Activated CD4-positive, alpha-beta T cell treated with anti-CD3 and anti-CD28 coated beads, Interleukin-2, amount 10 ng/mL, durations not matched to agents 7 days and 5 days (primary cell): ENCODE results near the gene FBXO39. TPM values are rescaled to one million over a fixed set of nuclear protein-coding genes. Genes with fewer than 3 reads are reported as not detected.

Experiments
- CTCF ChIA-PET: fragments of 350-600 bp; sonication (Branson Sonifier 250); formaldehyde crosslinking; loops from one replicate; lab custom pipeline; 2021; ENCODE audit warnings: antibody characterized with exemption; lab: Charles Lee
- POLR2A ChIA-PET: fragments of 350-600 bp; sonication (Branson Sonifier 250); formaldehyde crosslinking; loops from one replicate; lab custom pipeline; 2021; ENCODE audit warnings: antibody characterized with exemption; lab: Charles Lee
- DNase-seq: peaks from one replicate; pipeline ENCODE4 v3.0.0-alpha.2; 2020
- H3K27ac Mint-ChIP-seq: one replicate; pipeline ENCODE4 v1.8.0; 2021; ENCODE audit warnings: mild to moderate bottlenecking, moderate library complexity, mixed read lengths
- H3K27me3 Mint-ChIP-seq: one replicate; pipeline ENCODE4 v1.8.0; 2021; ENCODE audit warnings: mixed read lengths
- H3K36me3 Mint-ChIP-seq: one replicate; pipeline ENCODE4 v1.8.0; 2021; ENCODE audit warnings: low read depth, mixed read lengths
- H3K4me1 Mint-ChIP-seq: one replicate; pipeline ENCODE4 v1.8.0; 2021; ENCODE audit warnings: mixed read lengths
- H3K4me3 Mint-ChIP-seq: one replicate; pipeline ENCODE4 v1.8.0; 2021; ENCODE audit warnings: mild to moderate bottlenecking, moderate library complexity, mixed read lengths
- H3K9me3 Mint-ChIP-seq: one replicate; pipeline ENCODE4 v1.8.0; 2021; ENCODE audit warnings: mixed read lengths
- total RNA-seq, 2 experiments: library from RNA; stranded (reverse); gene quantifications; one replicate each; pipeline ENCODE4 v1.2.3, GENCODE V29; 2021

Gene FBXO39
- total RNA-seq, 2 experiments from 2014 or later, result 7.8 to 8.9 TPM

DNA sequence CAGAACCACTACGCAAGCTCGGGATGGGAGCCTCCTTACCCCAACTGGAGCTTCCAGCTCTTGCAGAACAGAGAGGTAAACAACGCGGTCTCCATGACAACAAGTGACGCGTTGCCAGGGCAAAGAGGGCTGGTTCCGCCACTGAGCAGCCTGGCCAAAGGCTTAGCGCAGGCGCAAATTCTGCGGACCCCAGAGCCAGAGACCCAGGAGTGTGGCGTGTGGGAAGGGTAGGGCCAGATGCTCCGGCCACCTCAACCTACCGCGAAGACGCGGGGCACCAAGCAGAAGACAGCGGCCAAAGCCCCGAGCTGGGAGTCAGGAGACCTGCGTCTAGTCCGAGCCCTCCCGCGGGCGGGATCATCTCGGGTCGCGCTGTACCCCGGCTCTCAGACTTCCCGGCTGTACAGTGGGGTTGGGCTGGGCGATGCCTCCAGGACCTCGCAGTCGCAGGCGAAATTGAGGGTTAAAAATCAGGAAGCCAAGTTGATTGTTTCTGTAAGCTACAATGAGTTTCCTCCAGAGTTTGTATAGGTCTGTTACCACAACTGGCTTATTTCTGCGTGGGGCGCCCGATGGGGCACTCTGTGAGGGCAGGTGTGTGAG lies 55.7 kb downstream of the FBXO39 start, which contains the start of gene TEKT1:
TEKT1 (minus strand) TSS at position 69 of the 603 bp plus-strand sequence. CDS start 1,353 bp downstream, outside the sequence.
- H3K27ac Mint-ChIP-seq, result no peak within 1 kb of the TSS
- H3K36me3 Mint-ChIP-seq, result no peaks in the 10 kb centered on the region
- peak within 1 kb of the TSS; percentile 67 for H3K4me3 Mint-ChIP-seq
- peaks cover 6% of the 10 kb centered on the region for H3K4me1 Mint-ChIP-seq
- ChIA-PET POLR2A (no interaction called here), CTCF (interaction anchor here (0.8 kb wide), 1 partner anchor 12 kb away, joined by 3 read pairs; no protein-coding TSS in a partner anchor)
- H3K9me3 Mint-ChIP-seq, result no peaks in the 10 kb centered on the region
- H3K27me3 Mint-ChIP-seq, result peaks cover 61% of the 10 kb centered on the region
- DNase-seq, result peak; percentile 80

Other genes with a start within 250 kb of the FBXO39 start
- gene PITPNM3, start 219.7 kb upstream of the FBXO39 start, total RNA-seq, result under 1 TPM; 0.33 to 0.37 TPM
- gene KIAA0753, start 135.5 kb upstream of the FBXO39 start, total RNA-seq, result 10 to 100 TPM; 16.3 to 17.6 TPM
- 10 to 100 TPM; 49.0 to 69.0 TPM for gene TXNDC17, start 135.2 kb upstream of the FBXO39 start, total RNA-seq
- 10 to 100 TPM; 19.4 to 20.3 TPM for gene MED31, start 124.6 kb upstream of the FBXO39 start, total RNA-seq
- 1 to 10 TPM; 1.9 to 2.5 TPM for gene C17orf100, start 124.5 kb upstream of the FBXO39 start, total RNA-seq
- not detected for gene SLC13A5, start 62.8 kb upstream of the FBXO39 start, total RNA-seq
- gene XAF1, start 20.2 kb upstream of the FBXO39 start, total RNA-seq, result 100 to 1,000 TPM; 446 to 497 TPM
- not detected for gene TEKT1, start 55.5 kb downstream of the FBXO39 start, total RNA-seq
- not detected for gene ALOX12, start 219.8 kb downstream of the FBXO39 start, total RNA-seq
- gene RNASEK, start 236.4 kb downstream of the FBXO39 start, total RNA-seq, result 100 to 1,000 TPM; 134 to 170 TPM
- under 1 TPM; 0.40 TPM for gene BCL6B, start 246.8 kb downstream of the FBXO39 start, total RNA-seq